GM13977 (cell line): ENCODE results near the gene HBD.

Experiments
- DNase-seq: peaks from one replicate; pipeline ENCODE4 v3.0.0; 2012; ENCODE audit warnings: low spot score
- CTCF ChIP-seq: IDR thresholded peaks from 2 replicates; pipeline ENCODE4 v1.5.1; 2012; ENCODE audit warnings: mild to moderate bottlenecking, control low read depth; ENCODE audit not compliant: insufficient read depth; ENCODE audit errors: extremely low read depth, missing control alignments
- in situ Hi-C: fragments of 300-500 bp; cut with MboI; formaldehyde crosslinking; loops from one replicate; pipeline ENCODE4 v1.12.0; 2022; ENCODE audit warnings: low sequenced_read_pairs, low pct_unique_long_range_greater_than_20kb, mixed read lengths, inconsistent platforms; ENCODE audit not compliant: unreplicated experiment

Gene HBD

GRCh38 chr11:5228124-5228523 is 6.2 kb downstream of the HBD start:
- no peak for TF ChIP-seq CTCF
- DNase-seq, result no peak
- in situ Hi-C loops, result no loop called here

GRCh38 chr11:5227681-5228080 is 6.6 kb downstream of the HBD start:
- TF ChIP-seq CTCF, result no peak
- no peak for DNase-seq
- in situ Hi-C loops, result no loop called here

- no peak for TF ChIP-seq CTCF
- in situ Hi-C loops, result no loop called here
- DNase-seq, result no peak
These were observed 7.5 kb downstream of the HBD start, which contains the start of gene HBB for GRCh38 chr11:5226732-5227310. Gene HBB (minus strand): TSS chr11:5227071. CDS start chr11:5227021, 50 bp downstream.

- no peak for DNase-seq
- in situ Hi-C loops, result no loop called here
- TF ChIP-seq CTCF, result no peak
These were observed 8.8 kb downstream of the HBD start for GRCh38 chr11:5225480-5225871.

GRCh38 chr11:5224538-5225479 is 9.5 kb downstream of the HBD start:
- TF ChIP-seq CTCF, result no peak
- DNase-seq, result no peak
- in situ Hi-C loops, result no loop called here

- no peak for TF ChIP-seq CTCF
- in situ Hi-C loops, result no loop called here
- DNase-seq, result no peak
These were observed 10.6 kb downstream of the HBD start for GRCh38 chr11:5223686-5224085.
